GM12872 (cell line): ENCODE data around the gene TNS4.

Experiments used
- CTCF ChIP-seq: IDR thresholded peaks from 3 replicates; pipeline ENCODE4 v1.5.1; 2011; ENCODE audit warnings: low read depth, mild to moderate bottlenecking, low read length, moderate library complexity; ENCODE audit not compliant: insufficient read depth

Gene TNS4

DNA sequence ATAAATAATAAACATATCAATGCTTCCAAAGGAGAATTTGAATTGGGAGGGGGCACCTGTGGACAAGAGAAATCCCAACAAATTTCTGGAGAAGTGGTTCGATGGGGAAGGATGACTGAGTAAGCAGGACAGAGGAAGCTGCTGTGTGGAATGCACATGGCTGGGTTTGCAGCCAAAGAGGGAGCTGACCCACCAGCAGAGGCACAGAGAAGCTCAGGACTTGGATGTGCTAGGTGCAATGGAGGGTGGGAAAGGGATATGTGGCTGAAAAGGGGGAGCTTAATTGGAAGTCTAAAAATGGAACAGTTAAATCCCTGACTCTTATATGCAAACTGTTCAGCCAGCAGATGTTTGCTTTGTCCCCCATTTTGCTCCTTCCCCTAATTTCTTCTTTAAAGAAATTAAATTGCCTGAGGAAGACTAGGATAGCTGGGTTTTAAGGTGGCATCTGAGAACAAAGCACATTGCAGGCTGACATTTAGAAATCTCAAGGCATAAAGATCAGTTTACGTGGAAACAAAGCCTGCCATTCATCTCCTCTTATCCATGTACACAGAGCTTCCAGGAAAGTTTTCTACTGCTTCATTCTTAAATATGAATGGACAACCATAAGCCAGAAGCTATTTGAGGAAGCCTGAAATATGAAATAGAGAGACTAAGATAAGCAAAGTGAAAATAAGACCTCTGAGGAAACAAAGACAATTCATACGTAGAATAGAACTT, 23.0 kb upstream of the TNS4 start:
- TF ChIP-seq CTCF: no peak

DNA sequence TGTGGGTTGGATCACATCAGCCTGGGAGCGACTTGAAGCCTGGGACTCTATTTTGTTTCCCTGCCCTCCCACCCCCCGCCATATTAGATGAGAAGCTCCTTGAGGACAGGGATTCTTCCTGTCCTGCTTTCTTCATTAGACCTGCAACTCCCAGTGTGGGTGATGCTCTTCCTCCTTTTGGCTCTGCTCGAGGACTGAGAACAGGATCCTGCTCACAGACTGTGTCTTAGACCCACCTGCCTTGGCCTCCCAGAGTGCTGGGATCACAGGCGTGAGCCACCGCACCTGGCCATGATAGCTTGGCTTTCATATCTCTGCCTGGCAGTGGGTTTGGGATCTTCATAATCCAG, 21.5 kb upstream of the TNS4 start:
- no peak for TF ChIP-seq CTCF

DNA sequence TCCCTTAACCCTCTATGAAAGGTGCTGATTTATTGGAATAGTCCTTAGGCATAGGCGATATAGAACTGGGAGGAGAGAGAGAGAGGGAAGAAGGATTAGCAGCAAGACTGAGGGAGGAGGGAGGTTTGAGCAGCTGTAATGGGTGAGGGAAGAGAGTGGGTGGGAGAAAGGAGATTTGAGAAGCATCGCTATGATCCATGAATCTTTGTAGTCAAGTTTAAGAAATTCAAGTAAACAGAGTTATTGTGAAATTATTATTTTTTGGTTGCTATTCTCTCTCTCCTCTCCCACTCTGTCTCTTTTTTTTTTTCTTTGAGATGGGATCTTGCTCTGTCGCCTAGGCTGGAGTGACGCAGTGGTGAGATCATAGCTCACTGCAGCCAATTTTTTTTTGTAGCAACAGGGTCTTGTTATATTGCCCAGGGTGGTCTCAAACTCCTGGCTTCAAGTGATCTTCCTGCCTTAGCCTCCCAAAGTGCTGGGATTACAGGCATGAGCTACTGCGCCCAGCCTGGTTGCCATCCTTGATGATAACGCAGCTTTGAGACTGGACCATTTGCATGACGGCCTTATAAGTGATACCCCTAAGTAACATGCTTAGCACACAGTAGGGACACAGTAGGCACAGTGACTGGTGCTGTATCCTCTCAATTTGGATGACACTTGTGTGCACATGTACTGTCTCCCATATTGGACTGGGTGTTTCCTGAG, 21.0 kb upstream of the TNS4 start:
- no peak for TF ChIP-seq CTCF

- TF ChIP-seq CTCF: no peak
Measured at GRCh38 chr17:40520991-40521453, 19.6 kb upstream of the TNS4 start.

- no peak for TF ChIP-seq CTCF
Measured at GRCh38 chr17:40519089-40519775, 17.8 kb upstream of the TNS4 start.

DNA sequence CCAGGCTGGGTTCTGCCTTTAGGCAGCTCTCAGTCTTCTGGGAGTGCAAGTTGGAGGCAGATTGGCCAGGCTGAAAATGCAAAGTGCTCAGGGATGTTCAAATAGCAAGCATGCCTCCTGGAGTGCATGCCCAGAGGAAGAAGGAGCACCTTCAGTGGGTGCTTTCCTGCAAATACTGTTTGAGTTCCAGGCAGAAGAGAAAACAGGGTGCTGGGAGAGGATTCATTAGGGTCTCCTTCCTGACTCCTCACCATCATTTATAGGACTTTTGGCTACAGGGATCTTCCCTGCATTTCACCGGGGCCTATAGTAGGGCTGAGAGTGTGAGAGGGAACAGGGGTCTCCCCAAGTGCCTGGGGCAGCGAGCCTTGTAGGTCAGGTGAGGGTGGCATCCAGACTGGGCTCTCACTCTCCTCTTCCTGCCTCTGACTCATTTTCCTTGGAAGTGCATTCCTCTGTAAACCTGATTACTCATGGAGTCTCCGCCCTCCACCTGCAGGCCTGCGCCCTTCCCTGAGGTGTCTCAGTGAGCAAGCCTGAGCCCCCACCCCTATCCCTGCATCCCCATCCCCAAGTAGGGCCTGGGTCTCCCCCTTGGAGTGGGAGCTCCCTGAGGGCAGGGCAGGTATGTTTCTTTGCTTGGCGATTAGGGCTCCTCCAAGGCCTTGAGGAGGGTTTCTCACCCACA, 17.1 kb upstream of the TNS4 start:
- no peak for TF ChIP-seq CTCF

DNA sequence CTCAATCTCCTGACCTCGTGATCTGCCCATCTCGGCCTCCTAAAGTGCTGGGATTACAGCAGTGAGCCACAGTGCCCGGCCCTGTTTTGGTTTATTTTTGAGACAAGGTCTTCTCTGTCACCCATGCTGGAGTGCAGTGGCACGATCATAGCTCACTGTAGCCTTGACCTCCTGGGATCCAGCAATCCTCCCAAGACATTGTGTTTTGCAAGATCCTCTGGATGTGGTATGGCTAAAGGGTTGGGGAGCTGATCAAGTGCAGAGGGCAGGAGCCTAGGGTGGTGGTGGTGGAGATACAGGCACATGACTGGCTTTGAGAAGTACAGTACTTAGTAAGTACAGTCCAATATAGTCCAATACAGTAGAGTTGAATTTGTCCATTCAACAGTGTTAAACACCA, 16.6 kb upstream of the TNS4 start:
- no peak for TF ChIP-seq CTCF
